Measurements from ENCODE around the gene SNRNP48.
A peak's percentile ranks its signal among the peaks of the same experiment; 100 is the strongest.

The SNRNP48 gene, protein sequence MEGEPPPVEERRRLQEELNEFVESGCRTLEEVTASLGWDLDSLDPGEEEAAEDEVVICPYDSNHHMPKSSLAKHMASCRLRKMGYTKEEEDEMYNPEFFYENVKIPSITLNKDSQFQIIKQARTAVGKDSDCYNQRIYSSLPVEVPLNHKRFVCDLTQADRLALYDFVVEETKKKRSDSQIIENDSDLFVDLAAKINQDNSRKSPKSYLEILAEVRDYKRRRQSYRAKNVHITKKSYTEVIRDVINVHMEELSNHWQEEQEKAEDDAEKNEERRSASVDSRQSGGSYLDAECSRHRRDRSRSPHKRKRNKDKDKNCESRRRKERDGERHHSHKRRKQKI

DNA sequence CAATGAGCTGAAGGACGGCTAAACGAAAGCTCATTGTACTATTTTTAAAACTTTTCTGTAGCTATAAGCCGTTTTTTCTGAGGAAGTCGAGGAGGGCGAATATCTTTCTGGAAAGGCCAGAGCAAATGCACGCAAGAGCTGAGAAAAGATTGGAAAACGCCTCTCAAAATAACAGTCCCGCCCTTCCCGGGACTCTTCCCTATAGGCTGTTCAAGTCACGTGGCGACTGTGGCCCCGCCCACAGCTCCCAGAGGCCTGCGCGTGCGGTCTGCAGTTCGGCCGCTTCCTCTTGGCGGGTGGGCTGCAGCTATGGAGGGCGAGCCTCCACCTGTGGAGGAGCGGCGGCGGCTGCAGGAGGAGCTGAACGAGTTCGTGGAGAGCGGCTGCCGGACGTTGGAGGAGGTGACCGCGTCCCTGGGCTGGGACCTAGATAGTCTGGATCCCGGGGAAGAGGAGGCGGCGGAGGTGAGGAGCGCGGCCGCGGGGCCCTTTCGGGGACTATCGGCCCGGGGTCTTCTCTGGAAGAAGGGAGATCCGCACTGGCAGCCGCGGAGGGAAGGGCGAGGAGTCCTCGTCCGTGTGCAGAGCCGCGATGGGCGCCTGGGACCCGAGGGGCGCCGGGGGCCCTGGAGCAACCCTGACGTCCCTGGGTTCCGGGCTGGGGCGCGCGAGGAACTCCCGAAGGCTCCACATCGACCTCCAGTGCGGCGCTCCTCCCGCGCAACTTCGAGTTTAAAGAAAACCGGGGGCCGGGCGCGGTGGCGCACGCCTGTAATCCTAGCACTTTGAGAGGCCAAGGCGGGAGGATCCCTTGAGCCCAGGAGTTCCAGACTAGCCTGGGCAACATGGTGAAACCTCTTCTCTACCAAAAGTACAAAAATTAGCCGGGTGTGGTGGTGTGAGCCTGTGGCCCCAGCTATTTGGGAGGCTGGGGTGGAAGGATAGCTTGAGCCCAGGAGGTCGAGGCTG, at the start of gene SNRNP48:
SNRNP48 (plus strand) TSS at position 250 of the 969 bp plus-strand sequence; CDS start at position 310, 60 bp downstream.
- DNase-seq, result peak; percentile 87 to 91

DNA sequence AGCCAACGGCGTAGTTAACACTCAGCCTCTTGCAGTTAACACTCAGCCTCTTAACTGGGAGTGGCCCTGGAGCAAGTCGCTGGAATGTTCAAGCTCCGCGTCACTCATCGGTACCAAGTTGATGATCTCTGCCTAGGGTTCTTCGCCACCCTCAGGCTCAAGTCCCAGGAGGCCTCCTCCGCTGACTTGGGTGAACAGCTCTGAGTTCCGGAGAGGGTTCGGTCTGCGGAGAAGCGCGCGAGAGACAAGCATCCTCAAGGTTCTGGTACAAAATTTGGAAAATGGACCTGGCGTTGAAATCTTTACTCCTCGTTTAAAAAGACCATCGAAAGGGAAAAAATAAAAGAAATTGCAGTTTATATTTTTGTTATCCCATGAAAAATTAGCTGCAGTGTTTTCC, 49.4 kb upstream of the SNRNP48 start:
- no peak for DNase-seq

DNA sequence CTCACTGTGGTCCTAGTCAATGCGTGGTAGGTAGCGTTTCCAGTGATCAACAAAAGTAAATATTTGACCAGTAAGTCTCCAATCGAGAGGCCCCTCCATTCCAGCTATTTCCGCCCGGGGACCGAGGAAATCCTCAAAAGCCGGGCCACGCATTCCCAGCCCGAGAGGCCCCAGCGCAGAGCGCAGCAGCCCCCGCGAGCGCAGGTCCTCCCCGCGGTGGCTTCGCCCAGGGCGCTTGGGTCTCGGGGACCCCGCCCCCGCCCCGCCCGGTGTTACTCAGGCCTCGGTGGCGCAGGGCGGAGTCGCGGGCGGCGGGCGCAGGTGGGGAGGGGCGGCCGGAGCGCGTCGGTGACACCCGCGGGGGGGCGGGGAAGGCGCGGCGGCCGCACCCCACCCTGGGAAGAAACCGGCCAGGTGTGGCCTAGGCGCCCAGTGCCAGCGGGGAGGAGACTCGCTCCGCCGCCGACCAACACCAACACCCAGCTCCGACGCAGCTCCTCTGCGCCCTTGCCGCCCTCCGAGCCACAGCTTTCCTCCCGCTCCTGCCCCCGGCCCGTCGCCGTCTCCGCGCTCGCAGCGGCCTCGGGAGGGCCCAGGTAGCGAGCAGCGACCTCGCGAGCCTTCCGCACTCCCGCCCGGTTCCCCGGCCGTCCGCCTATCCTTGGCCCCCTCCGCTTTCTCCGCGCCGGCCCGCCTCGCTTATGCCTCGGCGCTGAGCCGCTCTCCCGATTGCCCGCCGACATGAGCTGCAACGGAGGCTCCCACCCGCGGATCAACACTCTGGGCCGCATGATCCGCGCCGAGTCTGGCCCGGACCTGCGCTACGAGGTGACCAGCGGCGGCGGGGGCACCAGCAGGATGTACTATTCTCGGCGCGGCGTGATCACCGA, 48.6 kb upstream of the SNRNP48 start, which contains the start of gene DSP:
DSP (plus strand) TSS at position 497 of the 890 bp plus-strand sequence; CDS start at position 742, 245 bp downstream.
- DNase-seq, result peak; percentile 62 to 80

DNA sequence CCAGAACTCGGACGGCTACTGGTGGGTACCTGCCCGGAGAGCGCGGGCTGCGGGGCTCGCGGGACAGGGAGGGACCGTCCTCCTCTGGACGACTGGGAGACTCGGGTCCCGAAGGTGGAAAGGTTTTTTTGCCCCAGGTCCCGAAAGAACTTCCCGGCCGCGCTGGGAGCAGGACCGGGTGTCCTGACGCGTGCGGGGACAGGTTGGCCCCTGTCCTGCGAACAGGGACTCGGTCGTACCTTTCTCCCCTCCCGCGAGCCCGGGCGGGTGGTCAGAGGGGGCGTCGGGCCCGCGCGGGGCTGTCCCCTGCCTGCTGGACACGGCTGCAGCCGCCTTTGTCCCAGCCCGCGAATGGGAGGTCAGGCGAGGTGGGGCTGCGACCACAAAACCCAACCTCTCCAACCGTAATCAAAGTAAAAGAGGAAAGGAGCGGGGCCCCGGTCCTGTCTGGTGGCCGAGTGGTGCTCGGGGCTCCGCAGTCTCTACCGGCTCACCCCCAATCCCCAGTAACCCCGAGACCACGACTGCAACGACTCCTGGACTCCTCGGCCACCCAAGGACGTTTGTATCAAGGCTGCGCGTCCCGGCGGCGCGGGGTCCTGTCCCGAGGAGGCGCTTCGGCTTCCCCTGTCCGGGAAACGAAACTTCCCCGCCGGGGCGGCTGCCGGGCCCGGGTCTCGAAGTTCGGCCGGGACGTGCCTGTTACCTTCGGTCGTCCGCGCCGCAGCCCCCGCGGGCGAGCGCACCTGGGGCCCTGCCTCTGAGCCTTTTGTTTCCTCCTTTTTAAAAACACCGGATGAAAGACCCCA, 47.7 kb upstream of the SNRNP48 start:
- DNase-seq, result no peak

DNA sequence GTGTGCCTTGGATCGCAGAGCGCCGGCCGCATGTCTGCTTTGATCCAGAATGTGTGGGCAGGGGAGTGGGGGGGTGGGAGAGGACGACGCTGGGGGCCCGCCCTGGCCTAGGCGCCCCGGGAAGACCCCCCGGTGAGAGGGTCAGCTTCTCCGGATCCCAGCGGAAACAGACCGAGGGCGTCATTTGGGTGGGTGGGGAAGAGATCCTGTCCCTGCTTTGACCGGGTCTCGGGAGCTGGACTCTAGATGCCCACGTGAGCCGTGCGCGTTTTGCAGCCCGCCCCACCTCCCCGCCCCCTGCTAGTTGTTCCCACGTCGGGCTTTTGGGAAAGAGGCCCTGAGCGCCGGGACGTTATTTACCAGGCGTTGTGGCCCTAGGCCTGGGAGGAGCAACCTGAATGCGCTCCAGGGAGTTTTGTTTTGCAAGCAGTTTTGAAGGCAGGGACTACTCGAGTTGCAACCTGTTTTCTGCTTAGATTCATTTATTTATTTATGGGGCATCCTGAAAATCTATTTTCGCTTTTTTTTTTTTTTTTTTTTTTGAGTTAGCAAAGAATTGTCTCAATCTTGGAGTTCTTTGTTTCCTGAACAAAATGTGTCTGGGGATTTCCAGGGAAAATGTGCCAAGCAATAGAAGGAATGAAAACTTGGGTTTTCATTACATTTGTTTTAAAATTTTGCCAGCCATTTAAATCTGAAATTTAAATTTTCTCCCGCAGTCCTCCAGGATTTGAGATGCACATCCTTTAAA, 46.9 kb upstream of the SNRNP48 start:
- DNase-seq, result peak; percentile 38 to 42

DNA sequence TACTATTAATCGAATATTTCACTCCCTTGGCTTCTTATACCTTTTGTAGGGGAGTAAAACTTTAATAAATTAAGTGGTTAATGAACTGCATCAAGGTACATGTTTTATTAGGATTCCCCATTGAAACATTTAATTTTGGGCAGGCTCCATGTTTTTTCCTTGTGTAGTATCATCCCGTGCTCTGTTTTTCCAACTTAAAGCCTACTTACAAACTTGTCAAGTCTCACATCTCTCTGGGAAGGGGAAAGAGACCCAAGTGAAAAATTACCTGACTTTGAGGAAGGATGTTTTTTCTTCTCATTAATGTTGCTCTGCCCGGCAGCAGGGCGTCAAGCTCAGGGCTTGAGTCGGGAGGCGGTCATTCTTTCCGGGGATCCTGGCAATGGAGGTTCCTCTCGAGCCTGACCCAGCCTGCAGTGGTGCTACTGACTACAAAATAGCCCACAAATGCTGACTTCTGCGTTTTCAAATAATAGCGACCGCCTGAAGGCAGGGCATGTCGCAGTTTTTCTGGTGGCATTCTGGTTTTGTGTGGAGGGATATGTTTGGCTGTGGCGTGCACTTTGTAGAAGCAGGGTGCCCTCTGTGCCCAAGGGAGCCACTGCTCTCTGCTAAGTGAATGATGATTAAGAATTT, 46.1 kb upstream of the SNRNP48 start:
- DNase-seq, result no peak

DNA sequence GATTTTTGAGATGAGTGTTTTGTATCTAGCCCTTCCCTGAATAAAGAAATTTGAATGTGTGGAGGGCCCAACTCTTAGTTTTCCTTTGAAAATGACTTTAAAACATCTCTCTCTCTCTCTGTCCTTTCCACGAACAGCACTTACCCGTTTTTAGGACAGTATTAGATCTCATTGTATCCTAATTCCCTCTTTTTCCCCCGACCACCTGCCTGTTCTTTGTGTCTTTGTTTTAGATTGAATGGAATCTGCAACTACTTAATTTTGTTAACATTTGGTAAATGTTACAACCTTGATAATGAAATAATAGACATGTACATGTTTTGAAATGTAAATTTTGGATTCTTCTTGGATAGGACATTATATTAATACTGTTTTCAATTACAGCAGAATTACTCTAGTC, 45.4 kb upstream of the SNRNP48 start:
- DNase-seq, result no peak

DNA sequence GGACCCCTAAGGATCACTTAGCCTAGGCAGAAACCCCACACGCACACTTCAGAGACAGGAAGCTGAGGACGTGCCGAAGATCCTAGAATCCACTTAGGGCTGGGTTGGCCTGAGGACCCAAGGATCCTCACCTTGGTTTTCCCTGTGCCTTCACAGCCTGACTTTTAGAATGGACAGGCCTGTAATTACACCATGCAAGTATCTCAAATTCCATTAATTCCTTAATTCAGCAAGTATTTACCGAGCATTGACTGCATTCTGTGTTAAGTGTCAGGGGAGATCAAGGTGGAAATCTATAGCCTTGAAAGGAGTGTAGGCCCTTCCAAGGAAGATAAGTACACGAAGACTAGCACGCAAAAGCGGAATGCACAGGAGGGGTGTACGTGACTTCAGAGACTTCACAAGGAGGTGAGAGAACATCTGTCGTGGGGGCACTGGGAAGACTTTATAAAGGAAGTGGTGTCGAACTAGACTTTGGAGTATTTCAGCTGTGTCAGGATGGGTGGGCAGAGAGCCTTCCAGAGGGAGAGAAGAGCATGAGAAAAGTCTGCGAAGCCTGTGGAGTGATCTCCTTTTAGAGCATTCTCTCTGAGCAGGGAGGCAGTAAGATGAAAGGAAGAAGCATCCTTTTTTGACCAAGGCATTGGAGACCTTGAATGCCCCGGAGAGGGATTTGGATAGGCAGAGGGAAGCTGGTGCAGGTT, 44.5 kb upstream of the SNRNP48 start:
- no peak for DNase-seq

DNA sequence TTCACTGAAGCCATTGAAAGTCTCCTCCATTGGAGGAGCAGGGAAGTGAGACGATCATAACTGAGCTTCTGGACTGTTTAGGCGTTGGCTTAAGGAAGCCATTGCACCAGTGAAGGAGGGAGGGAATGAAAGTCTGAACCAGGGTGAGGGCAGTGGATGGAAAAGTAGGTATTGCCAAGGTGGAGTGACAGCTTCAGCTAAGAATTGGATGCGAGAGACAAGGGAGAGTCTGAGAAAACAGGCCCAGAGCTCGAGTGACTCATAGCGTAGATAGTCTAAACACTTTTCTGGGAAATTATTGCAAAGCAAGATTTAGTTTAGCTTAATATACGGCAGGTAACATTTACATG, 44.0 kb upstream of the SNRNP48 start:
- DNase-seq, result no peak

DNA sequence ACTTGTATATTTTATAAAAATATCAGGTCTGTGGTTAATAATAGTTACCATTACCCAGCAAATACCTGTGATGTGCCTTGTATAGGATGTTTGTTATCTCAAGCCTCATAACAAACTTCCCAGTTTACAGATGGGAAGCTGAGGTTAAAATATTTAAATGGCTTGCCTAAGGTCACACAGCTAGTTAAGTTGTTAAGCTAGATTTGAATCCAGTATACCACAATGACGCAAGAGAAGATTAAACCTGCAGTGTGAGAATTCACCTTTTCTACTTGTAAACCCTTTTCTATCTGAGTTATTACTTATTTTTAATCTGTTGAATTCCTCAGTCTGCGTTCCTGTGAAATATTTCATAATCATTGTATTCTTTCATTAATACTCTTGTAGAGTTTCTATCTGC, 43.6 kb upstream of the SNRNP48 start:
- no peak for DNase-seq

DNA sequence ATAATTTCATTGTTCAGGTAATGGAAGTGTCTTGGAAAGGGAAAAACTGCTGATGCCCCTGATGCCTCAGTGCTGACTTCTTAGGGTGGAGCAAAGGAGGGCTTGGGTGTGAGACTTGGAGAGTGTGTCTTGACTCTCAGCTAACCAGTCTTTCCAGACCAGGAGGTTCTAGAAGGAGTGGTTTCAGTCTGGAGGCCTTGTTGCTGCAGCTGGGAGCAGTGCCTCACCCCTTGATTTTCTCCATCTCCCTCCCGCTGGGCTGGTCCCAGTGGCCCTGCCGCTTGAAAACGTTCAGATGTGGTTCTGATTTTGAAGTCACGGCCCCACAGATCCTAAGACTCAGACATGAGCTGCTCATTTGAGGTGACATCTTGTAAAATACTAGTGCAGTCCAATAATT, 43.1 kb upstream of the SNRNP48 start:
- DNase-seq, result no peak

DNA sequence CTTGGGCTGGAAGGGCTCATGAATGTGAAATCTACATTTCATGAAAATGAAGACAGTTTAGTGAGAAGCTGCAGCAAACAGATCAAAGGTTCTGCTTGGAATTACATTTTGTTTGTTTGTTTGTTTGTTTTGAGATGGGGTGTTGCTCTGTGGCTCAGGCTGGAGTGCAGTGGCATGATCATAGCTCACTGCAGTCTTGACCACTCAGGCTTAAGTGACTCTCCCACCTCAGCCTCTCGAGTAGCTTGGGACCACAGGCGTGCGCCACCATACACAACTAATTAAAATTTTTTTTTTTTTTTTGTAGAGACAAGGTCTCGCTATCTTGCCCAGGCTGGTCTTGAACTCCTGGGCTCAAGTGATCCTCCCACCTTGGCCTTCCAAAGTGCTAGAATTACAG, 42.7 kb upstream of the SNRNP48 start:
- DNase-seq, result no peak

DNA sequence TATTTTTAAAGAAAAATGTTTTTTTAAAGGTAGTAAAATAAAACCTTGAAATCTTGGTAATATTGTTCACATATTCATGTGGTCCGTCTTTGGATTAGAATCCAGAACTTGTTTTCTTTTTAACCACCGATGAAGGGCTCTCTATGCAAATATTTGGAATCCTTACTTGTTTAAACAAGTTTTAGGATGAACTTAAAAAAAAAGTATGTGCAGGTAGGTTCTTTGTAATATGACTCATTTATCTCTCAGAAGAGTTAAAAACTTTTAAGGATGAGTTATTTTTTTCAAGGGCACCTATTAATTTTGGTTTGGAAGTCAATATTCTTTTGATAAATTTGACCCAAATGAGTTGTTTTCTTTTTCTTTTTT, 39.6 kb upstream of the SNRNP48 start:
- no peak for DNase-seq

DNA sequence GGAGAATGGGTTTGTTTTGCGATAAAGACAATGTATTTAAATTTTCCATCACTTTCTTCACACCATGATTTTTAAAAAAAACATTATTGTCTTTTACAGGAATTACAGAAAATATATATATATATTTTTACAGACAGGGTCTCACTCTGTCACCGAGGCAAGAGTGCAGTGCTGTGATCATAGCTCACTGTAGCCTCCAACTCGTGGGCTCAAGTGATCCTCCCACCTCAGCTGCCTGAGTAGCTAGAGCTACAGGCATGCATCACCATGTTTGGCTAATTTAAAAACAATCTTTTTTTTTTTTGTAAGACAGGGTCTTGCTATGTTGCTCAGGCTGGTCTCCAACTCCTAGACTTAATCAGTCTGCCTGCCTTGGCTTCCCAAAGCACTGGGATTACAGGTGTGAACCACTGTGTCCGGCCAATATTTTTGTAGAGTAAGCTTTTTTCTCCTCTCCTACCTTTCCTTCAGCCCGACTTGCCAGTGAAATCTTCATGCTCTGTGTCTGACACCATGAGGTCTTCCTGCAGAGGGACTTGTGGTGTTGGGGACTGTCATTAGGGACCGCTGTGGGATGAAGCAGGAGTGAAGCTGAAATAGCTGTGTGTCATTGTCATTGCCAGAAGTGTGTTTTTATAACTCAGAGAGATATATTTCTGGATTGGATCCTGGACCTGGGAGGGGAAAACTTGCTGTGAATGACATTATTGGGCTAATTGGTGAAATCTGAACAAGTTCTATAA, 35.3 kb upstream of the SNRNP48 start:
- DNase-seq, result no peak

DNA sequence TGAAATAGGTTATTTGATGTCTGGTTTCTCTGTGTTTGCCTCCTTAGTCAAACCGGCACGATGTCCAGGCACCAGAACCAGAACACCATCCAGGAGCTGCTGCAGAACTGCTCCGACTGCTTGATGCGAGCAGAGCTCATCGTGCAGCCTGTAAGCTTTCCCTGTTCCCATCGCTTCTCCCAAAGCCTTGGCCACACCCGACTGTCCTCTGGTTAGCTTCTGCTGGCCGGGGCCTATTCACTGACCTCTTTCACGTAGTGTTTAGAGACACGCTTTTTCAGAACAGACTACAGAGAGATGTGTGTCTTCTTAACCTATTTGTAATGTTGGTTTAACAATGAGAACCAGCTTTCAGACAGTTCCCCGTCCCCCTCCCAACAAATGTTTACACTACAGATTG, 34.3 kb upstream of the SNRNP48 start:
- DNase-seq, result no peak

DNA sequence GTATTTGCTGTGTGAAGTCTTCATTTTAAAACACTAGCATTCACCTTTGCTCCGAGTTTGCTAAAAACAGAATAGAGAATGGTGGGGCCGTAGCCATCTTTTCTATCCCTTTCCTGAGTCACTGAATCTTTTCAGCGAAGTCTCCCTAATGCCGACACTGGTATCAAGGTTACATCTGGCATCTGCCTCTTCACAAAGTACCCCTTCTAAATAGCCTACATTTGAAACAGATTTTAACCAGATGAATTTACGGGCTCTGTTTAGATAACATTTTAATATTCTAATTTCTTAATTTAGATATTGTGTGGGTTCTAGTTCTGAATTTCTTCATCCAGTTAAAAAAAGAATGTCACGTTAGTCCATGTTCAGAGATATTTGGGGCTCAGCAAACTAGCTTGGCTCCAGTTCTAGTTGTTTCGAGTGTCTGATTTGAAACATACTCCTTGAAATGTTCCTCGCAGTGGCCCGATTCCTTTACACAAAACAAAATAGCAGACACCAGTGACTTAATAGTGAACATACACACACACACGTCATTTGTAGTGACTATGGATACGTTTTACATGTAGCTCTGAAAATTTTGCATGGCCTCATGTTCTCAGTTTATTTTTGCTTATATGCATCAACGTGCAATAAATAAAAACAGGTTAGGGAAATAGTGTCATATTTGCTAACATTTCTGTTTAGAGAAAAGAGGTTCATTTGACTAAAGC, 33.4 kb upstream of the SNRNP48 start:
- no peak for DNase-seq

DNA sequence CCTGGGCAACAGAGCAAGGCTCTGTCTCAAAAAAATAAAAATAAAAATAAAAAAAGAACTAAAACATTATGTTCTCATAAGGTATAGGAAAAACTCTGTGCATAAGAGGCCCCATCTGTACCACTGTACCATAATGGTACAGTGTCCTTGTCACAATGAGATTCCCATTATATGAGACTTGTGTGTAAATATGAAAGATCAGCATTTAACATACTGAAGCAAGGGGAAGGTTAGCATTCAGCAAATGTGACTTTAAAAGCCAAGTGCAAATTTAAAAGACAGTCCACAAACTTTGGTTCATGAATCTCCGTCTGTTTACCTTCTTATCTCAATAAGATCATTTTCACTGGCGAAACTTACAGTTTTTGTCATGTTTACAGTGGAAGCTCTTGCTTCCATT, 32.3 kb upstream of the SNRNP48 start:
- no peak for DNase-seq

DNA sequence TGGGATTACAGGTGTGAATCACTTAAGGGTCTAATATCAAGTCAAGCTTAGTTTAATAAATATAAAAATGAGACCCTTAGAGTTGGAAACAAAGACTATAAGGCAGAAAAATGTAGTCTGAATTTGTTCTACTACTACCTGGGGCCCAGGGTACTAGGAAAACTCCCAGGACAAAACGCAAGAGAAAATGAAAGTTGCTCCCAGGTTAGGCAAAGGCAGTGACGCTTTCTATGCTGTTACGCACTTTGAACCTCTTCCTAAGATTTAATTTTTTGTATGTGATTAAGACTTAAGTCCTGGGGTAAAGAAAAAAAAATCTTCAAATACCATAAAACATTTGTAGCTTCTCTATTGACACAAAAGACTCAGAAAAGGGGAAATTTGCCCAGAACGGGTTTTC, 31.2 kb upstream of the SNRNP48 start:
- no peak for DNase-seq

DNA sequence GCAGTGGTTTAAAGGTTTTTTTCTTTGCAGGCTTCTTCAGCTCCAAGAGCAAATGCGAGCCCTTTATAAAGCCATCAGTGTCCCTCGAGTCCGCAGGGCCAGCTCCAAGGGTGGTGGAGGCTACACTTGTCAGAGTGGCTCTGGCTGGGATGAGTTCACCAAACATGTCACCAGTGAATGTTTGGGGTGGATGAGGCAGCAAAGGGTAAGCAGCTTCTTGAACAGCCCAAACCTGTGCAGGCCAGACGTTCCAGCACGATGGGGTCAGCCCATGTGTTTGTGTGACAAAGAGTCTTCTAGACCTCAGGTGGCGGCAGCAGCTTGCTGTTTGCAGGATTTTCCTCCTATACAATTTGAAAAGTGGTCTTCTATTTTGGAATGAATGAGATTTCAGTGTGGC, 30.8 kb upstream of the SNRNP48 start:
- DNase-seq, result no peak
